ENCODE measurements around the gene ZNF827. TPM values are rescaled to one million over a fixed set of nuclear protein-coding genes. Genes with fewer than 3 reads are reported as not detected.

The ZNF827 gene
- total RNA-seq, 1 donor from 2014 or later: 9.4 TPM

- no peaks in the 10 kb centered on the region for H3K9me3 ChIP-seq (ENCODE audit: control insufficient read depth in 3 of 3, low read length in 3 of 3)
- peaks cover 0 to 4% (median 0%) of the 10 kb centered on the region in 3 donors for H3K36me3 ChIP-seq (ENCODE audit: control insufficient read depth in 3 of 3, insufficient read depth in 3 of 3, low read length in 3 of 3)
- no peak overlapping the region for H3K4me3 ChIP-seq (ENCODE audit: low read length in 3 of 3)
- no peaks in the 10 kb centered on the region for H3K27me3 ChIP-seq (ENCODE audit: control insufficient read depth in 3 of 3, insufficient read depth in 3 of 3, low read length in 3 of 3)
- no peak overlapping the region for H3K27ac ChIP-seq (ENCODE audit: low read depth, low read length)
- H3K4me1 ChIP-seq (ENCODE audit: control insufficient read depth in 3 of 3, insufficient read depth in 3 of 3, low read length in 3 of 3): peaks cover 8 to 15% (median 14%) of the 10 kb centered on the region in 3 donors
- H3K9ac ChIP-seq (ENCODE audit: low read depth in 1 of 3, low read length in 3 of 3): no peak overlapping the region
These were observed 123.0 kb downstream of the ZNF827 start for GRCh38 chr4:145815626-145816025.

GRCh38 chr4:145815027-145815612 lies 123.5 kb downstream of the ZNF827 start:
- Histone ChIP-seq H3K36me3 (ENCODE audit: control insufficient read depth in 3 of 3, insufficient read depth in 3 of 3, low read length in 3 of 3) (peaks cover 0 to 4% (median 0%) of the 10 kb centered on the region in 3 donors), H3K4me1 (ENCODE audit: control insufficient read depth in 3 of 3, insufficient read depth in 3 of 3, low read length in 3 of 3) (peaks cover 8 to 14% (median 10%) of the 10 kb centered on the region in 3 donors)

GRCh38 chr4:145814246-145814645 lies 124.4 kb downstream of the ZNF827 start:
- Histone ChIP-seq H3K9me3 (ENCODE audit: control insufficient read depth in 3 of 3, low read length in 3 of 3) (peaks cover 0 to 3% (median 2%) of the 10 kb centered on the region in 3 donors), H3K27me3 (ENCODE audit: control insufficient read depth in 3 of 3, insufficient read depth in 3 of 3, low read length in 3 of 3) (no peaks in the 10 kb centered on the region), H3K36me3 (ENCODE audit: control insufficient read depth in 3 of 3, insufficient read depth in 3 of 3, low read length in 3 of 3) (peaks cover 0 to 4% (median 0%) of the 10 kb centered on the region in 3 donors), H3K4me1 (ENCODE audit: control insufficient read depth in 3 of 3, insufficient read depth in 3 of 3, low read length in 3 of 3) (peaks cover 2 to 8% (median 4%) of the 10 kb centered on the region in 3 donors), H3K27ac (ENCODE audit: low read depth, low read length) (no peak overlapping the region), H3K4me3 (ENCODE audit: low read length in 3 of 3) (no peak overlapping the region), H3K9ac (ENCODE audit: low read depth in 1 of 3, low read length in 3 of 3) (no peak overlapping the region)

More at GRCh38 chr4:145815027-145815612, 123.5 kb downstream of the ZNF827 start:
- H3K27ac ChIP-seq (ENCODE audit: low read depth, low read length): no peak overlapping the region
- H3K4me3 ChIP-seq (ENCODE audit: low read length in 3 of 3): no peak overlapping the region
- no peaks in the 10 kb centered on the region for H3K27me3 ChIP-seq (ENCODE audit: control insufficient read depth in 3 of 3, insufficient read depth in 3 of 3, low read length in 3 of 3)
- no peaks in the 10 kb centered on the region for H3K9me3 ChIP-seq (ENCODE audit: control insufficient read depth in 3 of 3, low read length in 3 of 3)
- no peak overlapping the region for H3K9ac ChIP-seq (ENCODE audit: low read depth in 1 of 3, low read length in 3 of 3)

- Histone ChIP-seq H3K27ac (ENCODE audit: low read depth, low read length) (no peak overlapping the region), H3K9me3 (ENCODE audit: control insufficient read depth in 3 of 3, low read length in 3 of 3) (peaks cover 0 to 3% (median 2%) of the 10 kb centered on the region in 3 donors), H3K36me3 (ENCODE audit: control insufficient read depth in 3 of 3, insufficient read depth in 3 of 3, low read length in 3 of 3) (peaks cover 0 to 4% (median 0%) of the 10 kb centered on the region in 3 donors), H3K27me3 (ENCODE audit: control insufficient read depth in 3 of 3, insufficient read depth in 3 of 3, low read length in 3 of 3) (no peaks in the 10 kb centered on the region), H3K4me1 (ENCODE audit: control insufficient read depth in 3 of 3, insufficient read depth in 3 of 3, low read length in 3 of 3) (no peaks in the 10 kb centered on the region), H3K9ac (ENCODE audit: low read depth in 1 of 3, low read length in 3 of 3) (no peak overlapping the region), H3K4me3 (ENCODE audit: low read length in 3 of 3) (no peak overlapping the region)
These were observed 125.7 kb downstream of the ZNF827 start for GRCh38 chr4:145812919-145813318.

- no peak overlapping the region for H3K27ac ChIP-seq (ENCODE audit: low read depth, low read length)
- no peak overlapping the region for H3K9ac ChIP-seq (ENCODE audit: low read depth in 1 of 3, low read length in 3 of 3)
- H3K4me3 ChIP-seq (ENCODE audit: low read length in 3 of 3): no peak overlapping the region
- no peaks in the 10 kb centered on the region for H3K27me3 ChIP-seq (ENCODE audit: control insufficient read depth in 3 of 3, insufficient read depth in 3 of 3, low read length in 3 of 3)
- peaks cover 0 to 3% (median 2%) of the 10 kb centered on the region in 3 donors for H3K9me3 ChIP-seq (ENCODE audit: control insufficient read depth in 3 of 3, low read length in 3 of 3)
- peaks cover 0 to 4% (median 0%) of the 10 kb centered on the region in 3 donors for H3K36me3 ChIP-seq (ENCODE audit: control insufficient read depth in 3 of 3, insufficient read depth in 3 of 3, low read length in 3 of 3)
- H3K4me1 ChIP-seq (ENCODE audit: control insufficient read depth in 3 of 3, insufficient read depth in 3 of 3, low read length in 3 of 3): peaks cover 13 to 17% (median 13%) of the 10 kb centered on the region in 3 donors
These were observed 129.6 kb downstream of the ZNF827 start for GRCh38 chr4:145808848-145809512.

- no peak overlapping the region for H3K27ac ChIP-seq (ENCODE audit: low read depth, low read length)
- H3K9ac ChIP-seq (ENCODE audit: low read depth in 1 of 3, low read length in 3 of 3): no peak overlapping the region
- peaks cover 0 to 4% (median 0%) of the 10 kb centered on the region in 3 donors for H3K36me3 ChIP-seq (ENCODE audit: control insufficient read depth in 3 of 3, insufficient read depth in 3 of 3, low read length in 3 of 3)
- H3K27me3 ChIP-seq (ENCODE audit: control insufficient read depth in 3 of 3, insufficient read depth in 3 of 3, low read length in 3 of 3): no peaks in the 10 kb centered on the region
- H3K9me3 ChIP-seq (ENCODE audit: control insufficient read depth in 3 of 3, low read length in 3 of 3): peaks cover 0 to 3% (median 2%) of the 10 kb centered on the region in 3 donors
- H3K4me1 ChIP-seq (ENCODE audit: control insufficient read depth in 3 of 3, insufficient read depth in 3 of 3, low read length in 3 of 3): peaks cover 13 to 19% (median 13%) of the 10 kb centered on the region in 3 donors
- no peak overlapping the region for H3K4me3 ChIP-seq (ENCODE audit: low read length in 3 of 3)
These were observed 130.5 kb downstream of the ZNF827 start for GRCh38 chr4:145808021-145808650.

- Histone ChIP-seq H3K27ac (ENCODE audit: low read depth, low read length) (no peak overlapping the region), H3K9ac (ENCODE audit: low read depth in 1 of 3, low read length in 3 of 3) (peak overlapping the region in 1 of 3 donors; percentile 54), H3K27me3 (ENCODE audit: control insufficient read depth in 3 of 3, insufficient read depth in 3 of 3, low read length in 3 of 3) (no peaks in the 10 kb centered on the region), H3K9me3 (ENCODE audit: control insufficient read depth in 3 of 3, low read length in 3 of 3) (peaks cover 0 to 3% (median 2%) of the 10 kb centered on the region in 3 donors), H3K4me1 (ENCODE audit: control insufficient read depth in 3 of 3, insufficient read depth in 3 of 3, low read length in 3 of 3) (peaks cover 13 to 19% (median 16%) of the 10 kb centered on the region in 3 donors), H3K36me3 (ENCODE audit: control insufficient read depth in 3 of 3, insufficient read depth in 3 of 3, low read length in 3 of 3) (no peaks in the 10 kb centered on the region), H3K4me3 (ENCODE audit: low read length in 3 of 3) (no peak overlapping the region)
These were observed 133.1 kb downstream of the ZNF827 start for GRCh38 chr4:145805490-145805889.

GRCh38 chr4:145804116-145804515 lies 134.5 kb downstream of the ZNF827 start:
- H3K36me3 ChIP-seq (ENCODE audit: control insufficient read depth in 3 of 3, insufficient read depth in 3 of 3, low read length in 3 of 3): no peaks in the 10 kb centered on the region
- no peaks in the 10 kb centered on the region for H3K27me3 ChIP-seq (ENCODE audit: control insufficient read depth in 3 of 3, insufficient read depth in 3 of 3, low read length in 3 of 3)
- H3K4me3 ChIP-seq (ENCODE audit: low read length in 3 of 3): no peak overlapping the region
- peak overlapping the region; percentile 15 for H3K27ac ChIP-seq (ENCODE audit: low read depth, low read length)
- H3K9ac ChIP-seq (ENCODE audit: low read depth in 1 of 3, low read length in 3 of 3): no peak overlapping the region
- H3K4me1 ChIP-seq (ENCODE audit: control insufficient read depth in 3 of 3, insufficient read depth in 3 of 3, low read length in 3 of 3): peaks cover 17 to 27% (median 19%) of the 10 kb centered on the region in 3 donors
- H3K9me3 ChIP-seq (ENCODE audit: control insufficient read depth in 3 of 3, low read length in 3 of 3): no peaks in the 10 kb centered on the region

GRCh38 chr4:145799223-145799622 lies 139.4 kb downstream of the ZNF827 start:
- Histone ChIP-seq H3K4me3 (ENCODE audit: low read length in 3 of 3) (no peak overlapping the region), H3K27ac (ENCODE audit: low read depth, low read length) (no peak overlapping the region), H3K9me3 (ENCODE audit: control insufficient read depth in 3 of 3, low read length in 3 of 3) (no peaks in the 10 kb centered on the region), H3K27me3 (ENCODE audit: control insufficient read depth in 3 of 3, insufficient read depth in 3 of 3, low read length in 3 of 3) (no peaks in the 10 kb centered on the region), H3K4me1 (ENCODE audit: control insufficient read depth in 3 of 3, insufficient read depth in 3 of 3, low read length in 3 of 3) (peaks cover 13 to 32% (median 22%) of the 10 kb centered on the region in 3 donors), H3K36me3 (ENCODE audit: control insufficient read depth in 3 of 3, insufficient read depth in 3 of 3, low read length in 3 of 3) (no peaks in the 10 kb centered on the region), H3K9ac (ENCODE audit: low read depth in 1 of 3, low read length in 3 of 3) (no peak overlapping the region)

- Histone ChIP-seq H3K27me3 (ENCODE audit: control insufficient read depth in 3 of 3, insufficient read depth in 3 of 3, low read length in 3 of 3) (no peaks in the 10 kb centered on the region), H3K4me1 (ENCODE audit: control insufficient read depth in 3 of 3, insufficient read depth in 3 of 3, low read length in 3 of 3) (peaks cover 8 to 34% (median 25%) of the 10 kb centered on the region in 3 donors), H3K9me3 (ENCODE audit: control insufficient read depth in 3 of 3, low read length in 3 of 3) (no peaks in the 10 kb centered on the region), H3K36me3 (ENCODE audit: control insufficient read depth in 3 of 3, insufficient read depth in 3 of 3, low read length in 3 of 3) (no peaks in the 10 kb centered on the region), H3K27ac (ENCODE audit: low read depth, low read length) (peak overlapping the region; percentile 70), H3K9ac (ENCODE audit: low read depth in 1 of 3, low read length in 3 of 3) (peak overlapping the region in 1 of 3 donors; percentile 11), H3K4me3 (ENCODE audit: low read length in 3 of 3) (no peak overlapping the region)
These were observed 141.3 kb downstream of the ZNF827 start for GRCh38 chr4:145797278-145797677.

Measured in skeletal muscle tissue (tissue), 4 donors.